ENCODE results near the gene CLSTN3.

Gene CLSTN3

GRCh38 chr12:7129872-7130691, at the start of gene CLSTN3:
Gene CLSTN3 (plus strand): TSS chr12:7130371. CDS start chr12:7130649, 278 bp downstream.
- peak; percentile 73 to 90 for DNase-seq (ENCODE audit: low read depth in 1 of 2, low spot score in 1 of 2)
- no peak for TF ChIP-seq JUND (IDR thresholded peaks at IDR 0.05; ENCODE audit: low read depth)
- in situ Hi-C loops (cut with HindIII; ENCODE audit: low pct_unique_long_range_greater_than_20kb, low sequenced_read_pairs) = no loop called here

- in situ Hi-C loops (cut with HindIII; ENCODE audit: low pct_unique_long_range_greater_than_20kb, low sequenced_read_pairs) = no loop called here
- DNase-seq (ENCODE audit: low read depth in 1 of 2, low spot score in 1 of 2) = no peak
- no peak for TF ChIP-seq JUND (IDR thresholded peaks at IDR 0.05; ENCODE audit: low read depth)
Observed at GRCh38 chr12:7081037-7081436, 49.1 kb upstream of the CLSTN3 start.

GRCh38 chr12:7083125-7083524, 47.0 kb upstream of the CLSTN3 start:
- DNase-seq (ENCODE audit: low read depth in 1 of 2, low spot score in 1 of 2) = no peak
- TF ChIP-seq JUND (IDR thresholded peaks at IDR 0.05; ENCODE audit: low read depth) = no peak
- in situ Hi-C loops (cut with HindIII; ENCODE audit: low pct_unique_long_range_greater_than_20kb, low sequenced_read_pairs) = no loop called here

- no peak for DNase-seq (ENCODE audit: low read depth in 1 of 2, low spot score in 1 of 2)
- no peak for TF ChIP-seq JUND (IDR thresholded peaks at IDR 0.05; ENCODE audit: low read depth)
Observed at GRCh38 chr12:7089196-7089871, 40.8 kb upstream of the CLSTN3 start.

GRCh38 chr12:7090222-7090998, 39.8 kb upstream of the CLSTN3 start:
- in situ Hi-C loops (cut with HindIII; ENCODE audit: low pct_unique_long_range_greater_than_20kb, low sequenced_read_pairs) = no loop called here
- no peak for TF ChIP-seq JUND (IDR thresholded peaks at IDR 0.05; ENCODE audit: low read depth)
- DNase-seq (ENCODE audit: low read depth in 1 of 2, low spot score in 1 of 2) = no peak

More at GRCh38 chr12:7089196-7089871, 40.8 kb upstream of the CLSTN3 start:
- in situ Hi-C loops (cut with HindIII; ENCODE audit: low pct_unique_long_range_greater_than_20kb, low sequenced_read_pairs) = no loop called here

GRCh38 chr12:7091171-7091570, 39.0 kb upstream of the CLSTN3 start:
- no peak for TF ChIP-seq JUND (IDR thresholded peaks at IDR 0.05; ENCODE audit: low read depth)
- in situ Hi-C loops (cut with HindIII; ENCODE audit: low pct_unique_long_range_greater_than_20kb, low sequenced_read_pairs) = no loop called here
- no peak for DNase-seq (ENCODE audit: low read depth in 1 of 2, low spot score in 1 of 2)

GRCh38 chr12:7091660-7092228, 38.4 kb upstream of the CLSTN3 start:
- in situ Hi-C loops (cut with HindIII; ENCODE audit: low pct_unique_long_range_greater_than_20kb, low sequenced_read_pairs) = no loop called here
- no peak for TF ChIP-seq JUND (IDR thresholded peaks at IDR 0.05; ENCODE audit: low read depth)
- no peak for DNase-seq (ENCODE audit: low read depth in 1 of 2, low spot score in 1 of 2)

- in situ Hi-C loops (cut with HindIII; ENCODE audit: low pct_unique_long_range_greater_than_20kb, low sequenced_read_pairs) = no loop called here
- no peak for TF ChIP-seq JUND (IDR thresholded peaks at IDR 0.05; ENCODE audit: low read depth)
- DNase-seq (ENCODE audit: low read depth in 1 of 2, low spot score in 1 of 2) = peak in 1 of 2 experiments; percentile 41
Observed at GRCh38 chr12:7092229-7092985, 37.8 kb upstream of the CLSTN3 start, which contains the start of gene C1R. Gene C1R (minus strand): TSS chr12:7092445. CDS start chr12:7092388, 57 bp downstream.

GRCh38 chr12:7092986-7093460, 37.1 kb upstream of the CLSTN3 start:
- in situ Hi-C loops (cut with HindIII; ENCODE audit: low pct_unique_long_range_greater_than_20kb, low sequenced_read_pairs) = no loop called here
- DNase-seq (ENCODE audit: low read depth in 1 of 2, low spot score in 1 of 2) = no peak
- no peak for TF ChIP-seq JUND (IDR thresholded peaks at IDR 0.05; ENCODE audit: low read depth)

GRCh38 chr12:7093486-7093885, 36.7 kb upstream of the CLSTN3 start:
- TF ChIP-seq JUND (IDR thresholded peaks at IDR 0.05; ENCODE audit: low read depth) = no peak
- no peak for DNase-seq (ENCODE audit: low read depth in 1 of 2, low spot score in 1 of 2)
- in situ Hi-C loops (cut with HindIII; ENCODE audit: low pct_unique_long_range_greater_than_20kb, low sequenced_read_pairs) = no loop called here

GRCh38 chr12:7093892-7094291, 36.3 kb upstream of the CLSTN3 start:
- in situ Hi-C loops (cut with HindIII; ENCODE audit: low pct_unique_long_range_greater_than_20kb, low sequenced_read_pairs) = no loop called here

More at GRCh38 chr12:7093892-7094291, 36.3 kb upstream of the CLSTN3 start:
- DNase-seq (ENCODE audit: low read depth in 1 of 2, low spot score in 1 of 2) = no peak
- TF ChIP-seq JUND (IDR thresholded peaks at IDR 0.05; ENCODE audit: low read depth) = no peak
